ENCODE measurements around the gene PPFIA3.

GRCh38 chr19:49104229-49104864, 15.0 kb upstream of the PPFIA3 start:
- TF ChIP-seq EZH2phosphoT487 (conservative IDR thresholded peaks at IDR 0.05; ENCODE audit: low read length): no peak
- TF ChIP-seq, protein P1, sequence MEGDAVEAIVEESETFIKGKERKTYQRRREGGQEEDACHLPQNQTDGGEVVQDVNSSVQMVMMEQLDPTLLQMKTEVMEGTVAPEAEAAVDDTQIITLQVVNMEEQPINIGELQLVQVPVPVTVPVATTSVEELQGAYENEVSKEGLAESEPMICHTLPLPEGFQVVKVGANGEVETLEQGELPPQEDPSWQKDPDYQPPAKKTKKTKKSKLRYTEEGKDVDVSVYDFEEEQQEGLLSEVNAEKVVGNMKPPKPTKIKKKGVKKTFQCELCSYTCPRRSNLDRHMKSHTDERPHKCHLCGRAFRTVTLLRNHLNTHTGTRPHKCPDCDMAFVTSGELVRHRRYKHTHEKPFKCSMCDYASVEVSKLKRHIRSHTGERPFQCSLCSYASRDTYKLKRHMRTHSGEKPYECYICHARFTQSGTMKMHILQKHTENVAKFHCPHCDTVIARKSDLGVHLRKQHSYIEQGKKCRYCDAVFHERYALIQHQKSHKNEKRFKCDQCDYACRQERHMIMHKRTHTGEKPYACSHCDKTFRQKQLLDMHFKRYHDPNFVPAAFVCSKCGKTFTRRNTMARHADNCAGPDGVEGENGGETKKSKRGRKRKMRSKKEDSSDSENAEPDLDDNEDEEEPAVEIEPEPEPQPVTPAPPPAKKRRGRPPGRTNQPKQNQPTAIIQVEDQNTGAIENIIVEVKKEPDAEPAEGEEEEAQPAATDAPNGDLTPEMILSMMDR (IDR thresholded peaks at IDR 0.05; ENCODE audit: insufficient read depth, low read length, poor library complexity, severe bottlenecking): no peak

Measured in SU-DHL-6 (cell line).